Right renal cortex interstitium (tissue), 3 donors: ENCODE results near the gene EPN2. TPM values are rescaled to one million over a fixed set of nuclear protein-coding genes. Genes with fewer than 3 reads are reported as not detected.

Source experiments
- DNase-seq, 3 donors: peaks; one replicate each; pipeline ENCODE4 v3.0.0-alpha.2; 2013; ENCODE audit warnings: low read depth in 3 of 3, low spot score in 2 of 3
- polyA plus RNA-seq, 3 donors: library from polyadenylated mRNA; unstranded; fragments of 120-200 nt; gene quantifications; one replicate each; pipeline ENCODE4 v1.2.1, GENCODE V29; 2013; ENCODE audit not compliant: insufficient read length in 3 of 3

EPN2 gene
- polyA plus RNA-seq, 3 donors, result 44.8 to 49.6 (median 48.2) TPM

GRCh38 chr17:19290066-19290705, 53.0 kb downstream of the EPN2 start:
- no peak for DNase-seq

DNA sequence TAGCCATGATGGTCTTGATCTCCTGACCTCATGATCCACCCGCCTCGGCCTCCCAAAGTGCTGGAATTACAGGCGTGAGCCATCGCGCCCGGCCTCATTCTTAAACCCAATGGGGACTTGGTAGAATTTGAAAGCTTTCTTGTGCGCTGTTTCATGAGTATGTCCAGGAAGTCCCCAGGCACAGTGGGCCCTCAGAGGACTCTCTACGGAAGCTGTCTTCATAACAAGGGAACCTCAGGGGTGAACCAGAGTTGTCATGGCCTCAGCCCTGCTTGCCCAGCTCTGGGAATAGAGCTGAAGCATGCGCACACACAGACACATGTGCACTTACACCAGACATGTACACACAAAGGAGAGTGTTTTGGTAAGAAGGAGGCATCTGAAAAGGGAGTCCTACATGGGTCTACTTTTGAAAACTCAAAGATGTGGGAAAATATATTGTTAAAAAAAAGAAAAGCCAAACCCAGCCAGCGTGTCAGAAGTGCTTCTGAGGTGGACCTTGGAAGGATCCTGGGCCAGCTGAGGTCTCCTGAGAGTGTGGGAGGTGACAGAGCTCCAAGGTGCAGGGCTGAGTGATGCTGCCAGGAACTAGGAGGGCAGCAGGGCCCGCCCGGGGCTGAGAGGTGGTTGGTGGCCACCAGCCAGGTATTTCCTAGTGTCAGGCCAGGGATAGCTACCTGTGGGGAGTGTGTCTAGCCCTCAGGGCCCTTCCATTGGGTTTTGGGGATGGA, 54.6 kb downstream of the EPN2 start:
- DNase-seq, result no peak

- DNase-seq, result no peak
These were observed 55.2 kb downstream of the EPN2 start for GRCh38 chr17:19292377-19292711.

- DNase-seq, result no peak
These were observed 57.3 kb downstream of the EPN2 start for GRCh38 chr17:19294443-19294842.

- DNase-seq, result no peak
These were observed 58.4 kb downstream of the EPN2 start for GRCh38 chr17:19295473-19296135.

- no peak for DNase-seq
These were observed 59.9 kb downstream of the EPN2 start for GRCh38 chr17:19296786-19297778.

GRCh38 chr17:19298569-19299213, 61.5 kb downstream of the EPN2 start:
- DNase-seq, result no peak

DNA sequence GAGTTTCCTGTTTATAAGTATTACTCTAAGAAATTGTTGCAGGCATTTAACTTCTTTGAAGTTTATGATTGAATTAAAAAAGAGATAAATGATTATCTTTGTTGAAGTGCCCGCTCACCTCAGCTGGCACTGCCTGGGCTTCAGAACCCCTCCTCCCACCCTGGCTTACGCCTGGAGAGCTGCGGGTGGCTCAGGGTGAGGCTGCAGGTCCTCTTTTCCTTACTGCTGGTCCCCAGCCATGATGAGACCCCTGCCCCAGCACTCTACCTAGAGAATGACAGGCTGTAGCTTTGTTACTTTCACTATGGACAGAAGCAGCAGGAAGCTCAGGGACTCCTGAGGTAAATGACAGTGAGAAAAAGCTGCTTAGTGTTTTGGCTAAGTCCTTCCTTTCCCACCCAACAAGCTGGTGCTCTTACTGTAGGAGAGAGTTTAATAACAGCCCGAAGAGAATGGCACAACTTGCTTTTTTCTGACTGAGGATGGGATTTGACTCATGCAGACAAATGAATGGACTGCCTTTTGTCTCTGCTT, 62.1 kb downstream of the EPN2 start:
- no peak for DNase-seq

- no peak for DNase-seq
These were observed 62.7 kb downstream of the EPN2 start for GRCh38 chr17:19299866-19300265.

DNA sequence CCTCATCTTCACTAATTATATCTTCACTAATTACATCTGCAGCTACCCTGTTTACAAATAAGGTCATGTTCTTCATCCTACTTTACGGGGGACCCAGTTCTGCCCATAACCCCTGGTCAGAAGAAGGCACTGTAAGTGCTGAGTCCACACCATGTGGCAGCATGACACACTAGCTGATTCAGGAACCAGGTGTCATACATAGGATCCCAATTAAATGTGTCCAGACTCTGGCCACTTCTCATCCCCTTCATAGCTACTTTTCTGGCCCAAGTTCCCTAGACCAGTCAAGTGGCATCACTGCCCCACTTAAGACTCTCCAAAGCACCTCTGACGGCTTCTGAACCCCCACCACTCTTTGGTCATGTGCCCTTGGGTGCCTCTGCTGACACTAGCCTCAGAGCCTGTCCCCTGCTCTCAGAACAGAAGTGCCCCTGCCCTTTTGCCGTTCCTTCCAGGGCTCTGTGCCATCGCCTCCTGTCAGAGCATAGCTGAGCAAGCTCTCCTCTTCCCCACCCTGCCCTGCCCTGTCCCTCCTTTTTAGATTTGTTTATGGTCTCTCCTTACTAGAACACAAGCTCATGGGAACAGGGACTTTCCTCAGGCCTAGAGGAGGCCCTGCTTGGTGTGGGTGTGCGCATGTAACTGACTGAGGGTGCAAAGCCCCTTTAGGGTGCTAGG, 64.2 kb downstream of the EPN2 start:
- no peak for DNase-seq

DNA sequence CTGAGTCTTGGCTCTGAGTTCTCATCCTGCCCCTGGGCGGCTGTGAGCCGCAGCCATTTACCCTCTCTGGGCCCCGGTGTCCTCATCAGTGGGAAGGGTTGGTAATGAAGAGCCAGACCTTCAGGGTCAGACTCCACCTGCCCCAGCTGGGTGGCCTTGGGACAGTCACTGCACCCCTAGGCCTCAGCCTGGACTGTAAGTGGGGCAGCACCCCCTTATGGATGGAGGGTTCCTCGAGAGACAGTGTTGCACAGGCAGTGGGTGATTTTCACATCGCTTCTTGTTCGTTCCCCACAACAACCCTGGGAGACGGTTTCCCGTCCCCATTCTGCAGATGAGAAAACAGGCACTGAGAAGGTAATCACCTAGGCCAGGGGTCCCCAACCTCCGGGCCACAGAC, 64.8 kb downstream of the EPN2 start:
- no peak for DNase-seq

- DNase-seq, result no peak
These were observed 65.7 kb downstream of the EPN2 start for GRCh38 chr17:19302791-19303331.

DNA sequence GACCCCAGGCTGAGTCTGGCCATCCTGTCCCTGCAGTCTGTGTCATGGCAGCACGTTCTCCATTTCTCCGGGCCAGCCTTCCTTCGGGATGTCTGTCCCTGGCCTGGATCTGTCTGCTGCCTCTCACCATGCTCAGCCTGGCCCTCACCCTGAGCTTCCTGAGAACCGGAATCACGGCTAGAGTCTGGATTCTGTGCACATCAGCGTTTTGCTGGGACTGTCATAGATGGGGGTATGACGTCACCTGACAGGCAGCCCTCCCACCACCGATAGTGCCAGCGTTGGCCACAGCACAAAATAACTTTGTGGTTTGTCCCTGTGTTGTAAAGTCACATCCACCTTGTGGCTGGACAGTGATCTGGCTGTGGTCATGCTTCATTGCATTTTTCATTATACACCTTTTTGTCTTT, 66.2 kb downstream of the EPN2 start:
- DNase-seq, result no peak

GRCh38 chr17:19304209-19304608, 67.0 kb downstream of the EPN2 start:
- no peak for DNase-seq

- no peak for DNase-seq
These were observed 67.6 kb downstream of the EPN2 start for GRCh38 chr17:19304751-19305150.

DNA sequence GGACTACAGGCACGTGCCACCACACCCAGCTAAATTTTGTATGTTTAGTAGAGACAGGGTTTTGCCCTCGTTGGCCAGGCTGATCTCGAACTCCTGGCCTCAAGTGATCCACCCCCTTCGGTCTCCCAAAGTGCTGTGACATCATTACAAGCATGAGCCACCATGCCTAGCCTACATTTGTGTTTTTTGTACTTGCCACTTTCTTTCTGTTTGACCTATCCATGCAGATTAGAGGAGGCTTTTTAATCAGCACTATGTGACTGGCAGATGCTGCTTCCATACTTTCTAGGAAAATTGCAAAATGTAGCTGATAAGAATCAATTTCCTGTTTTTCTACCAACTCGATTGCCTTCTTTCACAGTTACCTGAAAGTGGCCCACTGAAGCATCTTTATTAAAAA, 68.1 kb downstream of the EPN2 start:
- no peak for DNase-seq

DNA sequence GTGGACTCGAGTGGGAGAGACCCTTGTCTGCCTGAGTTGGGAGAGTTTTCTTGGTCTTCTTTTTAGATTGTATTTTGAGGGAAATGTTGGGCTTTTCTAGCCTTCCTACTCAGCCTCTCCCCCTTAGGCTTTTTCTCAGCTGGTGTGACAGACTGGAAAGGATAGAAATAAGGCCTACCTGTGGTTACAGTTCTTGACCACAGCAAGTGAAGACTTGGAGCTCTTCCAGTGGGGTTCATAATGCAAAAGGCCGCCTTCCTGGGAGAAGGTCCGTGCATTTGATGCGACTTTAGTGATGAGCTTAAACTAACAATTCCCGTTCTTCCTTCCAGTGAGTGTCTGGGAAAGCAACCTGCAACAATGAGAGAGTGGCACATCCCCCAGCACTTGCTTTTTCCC, 68.6 kb downstream of the EPN2 start:
- no peak for DNase-seq

GRCh38 chr17:19306160-19307111, 69.3 kb downstream of the EPN2 start:
- no peak for DNase-seq
